Liver (tissue), 9 donors: ENCODE data around the gene FAM89B. TPM values are rescaled to one million over a fixed set of nuclear protein-coding genes. Genes with fewer than 3 reads are reported as not detected.

Experiments used
- DNase-seq: peaks from one replicate; pipeline ENCODE4 v3.0.0-alpha.2; 2017; ENCODE audit warnings: low spot score
- H3K27ac ChIP-seq, 2 donors: one replicate each; pipeline ENCODE4 v1.7.0; 2013; ENCODE audit warnings: inconsistent platforms in 2 of 2, low read length in 2 of 2, control low read depth in 1 of 2, low read depth in 1 of 2, mild to moderate bottlenecking in 1 of 2
- H3K27me3 ChIP-seq, 4 donors: one replicate each; pipeline versions ENCODE4 v1.6.1 to v1.7.0; 2013; ENCODE audit warnings: low read length in 3 of 4, inconsistent platforms in 1 of 4, mild to moderate bottlenecking in 1 of 4, moderate library complexity in 1 of 4; ENCODE audit not compliant: control insufficient read depth in 4 of 4, insufficient read depth in 4 of 4
- H3K36me3 ChIP-seq, 4 donors: one replicate each; pipeline versions ENCODE4 v1.6.1 to v1.7.0; 2013; ENCODE audit warnings: low read length in 3 of 4, mild to moderate bottlenecking in 3 of 4, low read depth in 1 of 4, moderate library complexity in 1 of 4; ENCODE audit not compliant: control insufficient read depth in 4 of 4, insufficient read depth in 3 of 4
- H3K4me1 ChIP-seq, 4 donors: one replicate each; pipeline versions ENCODE4 v1.6.1 to v1.7.0; 2013; ENCODE audit warnings: low read length in 3 of 4, mild to moderate bottlenecking in 3 of 4, moderate library complexity in 1 of 4; ENCODE audit not compliant: control insufficient read depth in 4 of 4, insufficient read depth in 4 of 4
- H3K4me3 ChIP-seq, 3 donors: one replicate each; pipeline versions ENCODE4 v1.6.1 to v1.7.0; 2013; ENCODE audit warnings: low read length in 3 of 3, control low read depth in 1 of 3, low read depth in 1 of 3, mild to moderate bottlenecking in 1 of 3
- H3K9ac ChIP-seq, 2 donors: one replicate each; pipeline ENCODE4 v1.7.0; 2013; ENCODE audit warnings: low read length in 2 of 2, mild to moderate bottlenecking in 2 of 2, moderate library complexity in 2 of 2, control low read depth in 1 of 2, low read depth in 1 of 2
- H3K9me3 ChIP-seq, 4 donors: one replicate each; pipeline versions ENCODE4 v1.6.1 to v1.7.0; 2013; ENCODE audit warnings: low read length in 3 of 4; ENCODE audit not compliant: control insufficient read depth in 4 of 4
- CTCF ChIP-seq: fragments of 150-350 bp; IDR thresholded peaks from 2 replicates; pipeline ENCODE4 v1.5.1; 2017; ENCODE audit warnings: improper control_type of control experiment, low read depth, low read length; ENCODE audit not compliant: missing input control
- EGR1 ChIP-seq, 2 donors: IDR thresholded peaks; 2 replicates each; pipeline ENCODE4 v1.6.1; 2016 to 2018; ENCODE audit warnings: antibody characterized with exemption in 2 of 2, low read depth in 2 of 2
- FOXA1 ChIP-seq: IDR thresholded peaks from 2 replicates; pipeline ENCODE4 v1.6.1; 2016; ENCODE audit warnings: antibody characterized with exemption
- FOXA2 ChIP-seq: IDR thresholded peaks from 2 replicates; pipeline ENCODE4 v1.6.1; 2016; ENCODE audit warnings: antibody characterized with exemption
- GABPA ChIP-seq, 2 donors: IDR thresholded peaks in 1 of 2; conservative IDR thresholded peaks in 1 of 2; 2 replicates each; pipeline ENCODE4 v1.6.1; 2016; ENCODE audit warnings: antibody characterized with exemption in 2 of 2, mild to moderate bottlenecking in 1 of 2, moderate library complexity in 1 of 2
- HNF4A ChIP-seq, 2 donors: conservative IDR thresholded peaks; 2 replicates each; pipeline ENCODE4 v1.6.1; 2016; ENCODE audit warnings: antibody characterized with exemption in 2 of 2, mild to moderate bottlenecking in 2 of 2
- JUND ChIP-seq, 2 donors: IDR thresholded peaks; 2 replicates each; pipeline ENCODE4 v1.6.1; 2016; ENCODE audit warnings: antibody characterized with exemption in 2 of 2
- MAX ChIP-seq: IDR thresholded peaks from 2 replicates; pipeline ENCODE4 v1.6.1; 2016; ENCODE audit warnings: antibody characterized with exemption
- NR2F2 ChIP-seq: IDR thresholded peaks from 2 replicates; pipeline ENCODE4 v1.6.1; 2016; ENCODE audit warnings: antibody characterized with exemption
- RAD21 ChIP-seq, 2 donors: IDR thresholded peaks; 2 replicates each; pipeline ENCODE4 v1.6.1; 2016; ENCODE audit warnings: antibody characterized with exemption in 2 of 2, mild to moderate bottlenecking in 2 of 2
- RXRA ChIP-seq, 2 donors: IDR thresholded peaks; 2 replicates each; pipeline ENCODE4 v1.6.1; 2017 to 2018; ENCODE audit warnings: antibody characterized with exemption in 2 of 2, mild to moderate bottlenecking in 1 of 2
- SP1 ChIP-seq: IDR thresholded peaks from 2 replicates; pipeline ENCODE4 v1.6.1; 2018; ENCODE audit warnings: antibody characterized with exemption, mild to moderate bottlenecking
- TAF1 ChIP-seq: conservative IDR thresholded peaks from 2 replicates; pipeline ENCODE4 v1.6.1; 2016; ENCODE audit warnings: antibody characterized with exemption, mild to moderate bottlenecking
- YY1 ChIP-seq: IDR thresholded peaks from 2 replicates; pipeline ENCODE4 v1.6.1; 2016; ENCODE audit warnings: antibody characterized with exemption, mild to moderate bottlenecking
- WGBS: extraction: QIAGEN DNeasy Blood & Tissue Kit; methylation state at CpG from one replicate; pipeline ENCODE4 v1.1.7; 2013; 5-methylcytosine and 5-hydroxymethylcytosine counted together
- polyA plus RNA-seq, 2 donors: library from polyadenylated mRNA; stranded (reverse) in 1 of 2; unstranded in 1 of 2; fragments of 200-250 nt in 1 of 2; fragments of >200 nt in 1 of 2; fragmentation: Nextera tagmentation in 1 of 2; extraction: Ambion mirVana in 1 of 2; gene quantifications; one replicate each; pipeline versions ENCODE4 v1.2.1 to v1.2.3, GENCODE V29; 2013 to 2015
- total RNA-seq, 2 donors: library from RNA; depleted of rRNA; stranded (reverse); fragments of >200 nt; gene quantifications; one replicate each; pipeline ENCODE4 v1.2.3, GENCODE V29; 2014
- TF ChIP-seq, protein P1 (sequence below): IDR thresholded peaks from 2 replicates; pipeline ENCODE4 v1.6.1; 2016; ENCODE audit warnings: antibody characterized with exemption
- TF ChIP-seq, protein P2 (sequence below): IDR thresholded peaks from 2 replicates; pipeline ENCODE4 v1.6.1; 2016; ENCODE audit warnings: antibody characterized with exemption, mild to moderate bottlenecking
- TF ChIP-seq, protein P3 (sequence below): IDR thresholded peaks from 2 replicates; pipeline ENCODE4 v1.6.1; 2016; ENCODE audit warnings: antibody characterized with exemption
- donor health status: healthy.
- donor health status: healthy.
- donor health status: healthy.
- donor health status: healthy.
- donor health status: healthy.

FAM89B gene
- total and polyA plus RNA-seq, 4 donors: 4.7 to 16.7 (median 9.5) TPM

DNA sequence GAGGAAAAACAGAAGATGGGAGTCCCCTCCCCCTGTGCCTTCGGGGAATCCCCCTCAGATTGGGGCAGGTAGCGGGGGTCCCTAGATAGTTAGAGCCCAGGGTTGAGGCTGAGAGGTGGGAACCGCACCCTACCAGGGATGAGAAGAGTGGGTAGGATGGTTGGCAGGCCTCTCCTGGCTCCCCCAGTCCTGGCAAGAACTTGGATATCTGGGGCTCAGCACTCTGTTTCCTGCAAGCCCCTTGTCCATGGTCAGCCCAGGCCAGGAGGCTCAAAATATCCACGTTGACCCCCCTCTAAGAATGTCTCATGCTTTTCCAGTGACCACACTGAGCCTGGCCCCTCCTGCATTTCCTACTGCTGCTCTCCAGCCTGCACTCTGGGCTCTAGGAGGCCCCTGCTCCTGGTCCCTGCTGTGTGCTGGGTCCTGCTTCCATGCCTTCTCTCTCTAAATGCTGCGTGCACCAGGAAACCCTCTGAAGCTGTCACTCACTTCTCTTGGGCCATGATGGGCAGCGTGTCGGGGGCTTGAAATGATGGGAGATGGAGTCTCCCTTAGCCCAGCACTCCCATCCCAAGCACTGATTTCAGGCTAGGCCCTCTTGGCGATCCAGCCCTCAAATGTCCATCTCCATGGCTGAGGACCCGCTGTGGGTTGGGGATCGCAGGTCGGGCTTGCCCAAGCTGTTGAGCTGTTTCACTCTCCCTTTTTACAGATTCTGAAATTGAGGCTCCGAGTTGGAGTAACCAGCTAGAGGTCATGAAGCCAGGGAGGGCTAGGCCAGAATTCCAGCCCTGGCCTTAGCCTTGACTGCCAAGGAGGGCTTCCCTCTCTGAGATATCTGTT lies 39.6 kb downstream of the FAM89B start:
- Histone ChIP-seq H3K4me1 (peaks cover 15 to 61% (median 43%) of the 10 kb centered on the region in 4 donors), H3K27ac (peak overlapping the region; percentile 64 to 96), H3K27me3 (no peaks in the 10 kb centered on the region), H3K9ac (peak overlapping the region in 1 of 2 donors; percentile 69), H3K9me3 (no peaks in the 10 kb centered on the region), H3K36me3 (peaks cover 0 to 14% (median 1%) of the 10 kb centered on the region in 4 donors), H3K4me3 (peak overlapping the region; percentile 80 to 90 (median 83))
- TF ChIP-seq, protein P1, sequence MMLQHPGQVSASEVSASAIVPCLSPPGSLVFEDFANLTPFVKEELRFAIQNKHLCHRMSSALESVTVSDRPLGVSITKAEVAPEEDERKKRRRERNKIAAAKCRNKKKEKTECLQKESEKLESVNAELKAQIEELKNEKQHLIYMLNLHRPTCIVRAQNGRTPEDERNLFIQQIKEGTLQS: no peak
- TF ChIP-seq TAF1 (no peak), SP1 (no peak), NR2F2 (no peak), EGR1 (IDR thresholded peaks at IDR 0.05; ENCODE audit: low read depth in 2 of 2) (no peak), HNF4A (conservative IDR thresholded peaks at IDR 0.05) (no peak), RAD21 (IDR thresholded peaks at IDR 0.05) (no peak), YY1 (no peak), MAX (no peak), FOXA2 (no peak), FOXA1 (no peak), CTCF (no peak), GABPA (IDR thresholded peaks at IDR 0.05 in 1 of 2, conservative IDR thresholded peaks at IDR 0.05 in 1 of 2) (no peak), JUND (IDR thresholded peaks at IDR 0.05) (no peak), RXRA (IDR thresholded peaks at IDR 0.05) (no peak)
- TF ChIP-seq, protein P2, sequence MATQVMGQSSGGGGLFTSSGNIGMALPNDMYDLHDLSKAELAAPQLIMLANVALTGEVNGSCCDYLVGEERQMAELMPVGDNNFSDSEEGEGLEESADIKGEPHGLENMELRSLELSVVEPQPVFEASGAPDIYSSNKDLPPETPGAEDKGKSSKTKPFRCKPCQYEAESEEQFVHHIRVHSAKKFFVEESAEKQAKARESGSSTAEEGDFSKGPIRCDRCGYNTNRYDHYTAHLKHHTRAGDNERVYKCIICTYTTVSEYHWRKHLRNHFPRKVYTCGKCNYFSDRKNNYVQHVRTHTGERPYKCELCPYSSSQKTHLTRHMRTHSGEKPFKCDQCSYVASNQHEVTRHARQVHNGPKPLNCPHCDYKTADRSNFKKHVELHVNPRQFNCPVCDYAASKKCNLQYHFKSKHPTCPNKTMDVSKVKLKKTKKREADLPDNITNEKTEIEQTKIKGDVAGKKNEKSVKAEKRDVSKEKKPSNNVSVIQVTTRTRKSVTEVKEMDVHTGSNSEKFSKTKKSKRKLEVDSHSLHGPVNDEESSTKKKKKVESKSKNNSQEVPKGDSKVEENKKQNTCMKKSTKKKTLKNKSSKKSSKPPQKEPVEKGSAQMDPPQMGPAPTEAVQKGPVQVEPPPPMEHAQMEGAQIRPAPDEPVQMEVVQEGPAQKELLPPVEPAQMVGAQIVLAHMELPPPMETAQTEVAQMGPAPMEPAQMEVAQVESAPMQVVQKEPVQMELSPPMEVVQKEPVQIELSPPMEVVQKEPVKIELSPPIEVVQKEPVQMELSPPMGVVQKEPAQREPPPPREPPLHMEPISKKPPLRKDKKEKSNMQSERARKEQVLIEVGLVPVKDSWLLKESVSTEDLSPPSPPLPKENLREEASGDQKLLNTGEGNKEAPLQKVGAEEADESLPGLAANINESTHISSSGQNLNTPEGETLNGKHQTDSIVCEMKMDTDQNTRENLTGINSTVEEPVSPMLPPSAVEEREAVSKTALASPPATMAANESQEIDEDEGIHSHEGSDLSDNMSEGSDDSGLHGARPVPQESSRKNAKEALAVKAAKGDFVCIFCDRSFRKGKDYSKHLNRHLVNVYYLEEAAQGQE: no peak
- TF ChIP-seq, protein P3, sequence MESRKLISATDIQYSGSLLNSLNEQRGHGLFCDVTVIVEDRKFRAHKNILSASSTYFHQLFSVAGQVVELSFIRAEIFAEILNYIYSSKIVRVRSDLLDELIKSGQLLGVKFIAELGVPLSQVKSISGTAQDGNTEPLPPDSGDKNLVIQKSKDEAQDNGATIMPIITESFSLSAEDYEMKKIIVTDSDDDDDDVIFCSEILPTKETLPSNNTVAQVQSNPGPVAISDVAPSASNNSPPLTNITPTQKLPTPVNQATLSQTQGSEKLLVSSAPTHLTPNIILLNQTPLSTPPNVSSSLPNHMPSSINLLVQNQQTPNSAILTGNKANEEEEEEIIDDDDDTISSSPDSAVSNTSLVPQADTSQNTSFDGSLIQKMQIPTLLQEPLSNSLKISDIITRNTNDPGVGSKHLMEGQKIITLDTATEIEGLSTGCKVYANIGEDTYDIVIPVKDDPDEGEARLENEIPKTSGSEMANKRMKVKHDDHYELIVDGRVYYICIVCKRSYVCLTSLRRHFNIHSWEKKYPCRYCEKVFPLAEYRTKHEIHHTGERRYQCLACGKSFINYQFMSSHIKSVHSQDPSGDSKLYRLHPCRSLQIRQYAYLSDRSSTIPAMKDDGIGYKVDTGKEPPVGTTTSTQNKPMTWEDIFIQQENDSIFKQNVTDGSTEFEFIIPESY: no peak
- WGBS: 66% methylated on average over 12 of the region's 12 CpGs
- DNase-seq: no peak
